Astrocyte (in vitro differentiated cells and primary cell): ENCODE data around the gene FAM180B. TPM values are rescaled to one million over a fixed set of nuclear protein-coding genes. Genes with fewer than 3 reads are reported as not detected.

Experiments
- DNase-seq: peaks from one replicate; pipeline ENCODE4 v3.0.0-alpha.2; 2010; ENCODE audit warnings: low read depth
- FAIRE-seq: peaks from 2 replicates; lab custom pipeline; 2011; peaks lifted over from hg19 to GRCh38; lab: Jason Lieb, UNC
- H2AFZ ChIP-seq: 2 replicates; pipeline ENCODE4 v1.6.0; 2012; ENCODE audit warnings: low read depth, low read length, inconsistent platforms
- H3K27ac ChIP-seq: 2 replicates; pipeline ENCODE4 v1.5.1; 2011; ENCODE audit warnings: low read depth, low read length, inconsistent platforms
- H3K27me3 ChIP-seq: 2 replicates; pipeline ENCODE4 v1.6.0; 2011; ENCODE audit warnings: low read length, inconsistent platforms; ENCODE audit not compliant: insufficient read depth
- H3K36me3 ChIP-seq: 2 replicates; pipeline ENCODE4 v1.5.1; 2011; ENCODE audit warnings: low read length, inconsistent platforms; ENCODE audit not compliant: insufficient read depth
- H3K4me1 ChIP-seq: 2 replicates; pipeline ENCODE4 v1.5.1; 2011; ENCODE audit warnings: low read length, inconsistent platforms; ENCODE audit not compliant: insufficient read depth
- H3K4me2 ChIP-seq: 2 replicates; pipeline ENCODE4 v1.6.0; 2012; ENCODE audit warnings: low read length, inconsistent platforms
- H3K4me3 ChIP-seq: 2 replicates; pipeline ENCODE4 v1.5.1; 2011; ENCODE audit warnings: low read depth, mild to moderate bottlenecking, low read length, inconsistent platforms; ENCODE audit not compliant: insufficient read depth
- H3K79me2 ChIP-seq: 2 replicates; pipeline ENCODE4 v1.6.0; 2012; ENCODE audit warnings: mild to moderate bottlenecking, low read length, inconsistent platforms; ENCODE audit not compliant: insufficient read depth
- H3K9ac ChIP-seq: 2 replicates; pipeline ENCODE4 v1.6.0; 2012; ENCODE audit warnings: mild to moderate bottlenecking, low read length, inconsistent platforms
- H3K9me3 ChIP-seq: 2 replicates; pipeline ENCODE4 v1.5.1; 2012; ENCODE audit warnings: low read depth, mild to moderate bottlenecking, low read length, inconsistent platforms; ENCODE audit not compliant: insufficient read depth
- H4K20me1 ChIP-seq: 2 replicates; pipeline ENCODE4 v1.6.0; 2012; ENCODE audit warnings: low read length, inconsistent platforms; ENCODE audit not compliant: insufficient read depth
- H3K27ac Mint-ChIP-seq: one replicate; pipeline ENCODE4 v1.8.0; 2021; ENCODE audit warnings: mild to moderate bottlenecking, mixed read lengths; ENCODE audit not compliant: unreplicated experiment
- H3K27me3 Mint-ChIP-seq: one replicate; pipeline ENCODE4 v1.8.0; 2021; ENCODE audit warnings: low read depth, mixed read lengths; ENCODE audit not compliant: unreplicated experiment
- H3K36me3 Mint-ChIP-seq: one replicate; pipeline ENCODE4 v1.8.0; 2021; ENCODE audit warnings: low read depth, mixed read lengths; ENCODE audit not compliant: unreplicated experiment
- H3K4me1 Mint-ChIP-seq: one replicate; pipeline ENCODE4 v1.8.0; 2021; ENCODE audit warnings: low read depth, mixed read lengths; ENCODE audit not compliant: unreplicated experiment
- H3K4me3 Mint-ChIP-seq: one replicate; pipeline ENCODE4 v1.8.0; 2021; ENCODE audit warnings: mild to moderate bottlenecking, moderate library complexity, mixed read lengths; ENCODE audit not compliant: unreplicated experiment
- H3K9me3 Mint-ChIP-seq: one replicate; pipeline ENCODE4 v1.8.0; 2021; ENCODE audit warnings: mild to moderate bottlenecking, mixed read lengths; ENCODE audit not compliant: unreplicated experiment
- CTCF ChIP-seq: IDR thresholded peaks from 2 replicates; pipeline ENCODE4 v1.5.1; 2011; ENCODE audit warnings: low read depth, mild to moderate bottlenecking, inconsistent platforms, low read length, moderate library complexity; ENCODE audit not compliant: insufficient read depth
- EZH2 ChIP-seq: IDR thresholded peaks from 2 replicates; pipeline ENCODE4 v1.6.1; 2012; ENCODE audit warnings: mild to moderate bottlenecking, low read length, inconsistent platforms; ENCODE audit not compliant: insufficient read depth
- total RNA-seq: library from RNA; stranded (reverse); gene quantifications from 2 replicates; pipeline ENCODE4 v1.2.1, GENCODE V29; 2021

Gene FAM180B
- total RNA-seq, 1 donor from 2014 or later, result 0.16 TPM

- Mint-ChIP-seq H3K27ac (peak overlapping the region; percentile 27), H3K4me3 (no peak overlapping the region), H3K36me3 (no peaks in the 10 kb centered on the region), H3K27me3 (no peaks in the 10 kb centered on the region), H3K4me1 (peaks cover 29% of the 10 kb centered on the region), H3K9me3 (no peaks in the 10 kb centered on the region)
- FAIRE-seq (no peak), DNase-seq (no peak)
- Histone ChIP-seq H3K27ac (peak overlapping the region; percentile 75), H3K36me3 (no peaks in the 10 kb centered on the region), H2AFZ (no peak overlapping the region), H3K9ac (peak overlapping the region; percentile 60), H3K4me2 (peak overlapping the region; percentile 78), H3K4me1 (peaks cover 24% of the 10 kb centered on the region), H3K79me2 (peaks cover 97% of the 10 kb centered on the region), H3K9me3 (no peaks in the 10 kb centered on the region), H4K20me1 (peaks cover 93% of the 10 kb centered on the region), H3K27me3 (no peaks in the 10 kb centered on the region), H3K4me3 (no peak overlapping the region)
- TF ChIP-seq CTCF (no peak), EZH2 (no peak)
Observed at GRCh38 chr11:47538741-47539565, 47.5 kb upstream of the FAM180B start.

GRCh38 chr11:47539681-47540039, 46.8 kb upstream of the FAM180B start:
- Mint-ChIP-seq H3K27me3 (no peaks in the 10 kb centered on the region), H3K4me1 (peaks cover 31% of the 10 kb centered on the region), H3K4me3 (no peak overlapping the region), H3K9me3 (no peaks in the 10 kb centered on the region), H3K27ac (peak overlapping the region; percentile 27), H3K36me3 (no peaks in the 10 kb centered on the region)
- H3K9ac ChIP-seq, result peak overlapping the region; percentile 60
- peaks cover 24% of the 10 kb centered on the region for H3K4me1 ChIP-seq
- H3K79me2 ChIP-seq, result peaks cover 97% of the 10 kb centered on the region
- H3K36me3 ChIP-seq, result no peaks in the 10 kb centered on the region
- FAIRE-seq, result no peak
- H3K4me2 ChIP-seq, result peak overlapping the region; percentile 78
- no peaks in the 10 kb centered on the region for H3K9me3 ChIP-seq
- H3K27me3 ChIP-seq, result no peaks in the 10 kb centered on the region
- TF ChIP-seq CTCF (no peak), EZH2 (no peak)
- peaks cover 94% of the 10 kb centered on the region for H4K20me1 ChIP-seq
- H2AFZ ChIP-seq, result no peak overlapping the region
- DNase-seq, result no peak
- no peak overlapping the region for H3K4me3 ChIP-seq
- H3K27ac ChIP-seq, result peak overlapping the region; percentile 75

- H3K79me2 ChIP-seq, result peaks cover 97% of the 10 kb centered on the region
- no peaks in the 10 kb centered on the region for H3K36me3 ChIP-seq
- no peak overlapping the region for H3K4me3 Mint-ChIP-seq
- no peaks in the 10 kb centered on the region for H3K36me3 Mint-ChIP-seq
- H3K4me2 ChIP-seq, result peak overlapping the region; percentile 78
- no peak overlapping the region for H2AFZ ChIP-seq
- peak overlapping the region; percentile 60 for H3K9ac ChIP-seq
- TF ChIP-seq CTCF, result no peak
- TF ChIP-seq EZH2, result no peak
- H3K4me1 Mint-ChIP-seq, result peaks cover 28% of the 10 kb centered on the region
- H3K4me3 ChIP-seq, result no peak overlapping the region
- H3K27me3 ChIP-seq, result no peaks in the 10 kb centered on the region
- peak overlapping the region; percentile 75 for H3K27ac ChIP-seq
- no peaks in the 10 kb centered on the region for H3K9me3 Mint-ChIP-seq
- DNase-seq (no peak), FAIRE-seq (no peak)
- H4K20me1 ChIP-seq, result peaks cover 89% of the 10 kb centered on the region
- H3K27ac Mint-ChIP-seq, result peak overlapping the region; percentile 66
- H3K9me3 ChIP-seq, result no peaks in the 10 kb centered on the region
- peaks cover 24% of the 10 kb centered on the region for H3K4me1 ChIP-seq
- no peaks in the 10 kb centered on the region for H3K27me3 Mint-ChIP-seq
Observed at GRCh38 chr11:47541070-47541469, 45.4 kb upstream of the FAM180B start.
